ENCODE results near the gene B3GALT6.

The B3GALT6 gene

GRCh38 chr1:1231400-1232207, 433 bp upstream of the B3GALT6 start, which contains the start of gene SDF4:
Gene SDF4 (minus strand): TSS chr1:1232001. CDS start chr1:1228772, 3,229 bp downstream.
- peak; percentile 93 for DNase-seq (ENCODE audit: low read depth in 2 of 2)

GRCh38 chr1:1232796-1233566, 944 bp downstream of the B3GALT6 start:
- DNase-seq (ENCODE audit: low read depth in 2 of 2), result no peak

GRCh38 chr1:1233567-1233892, 1.5 kb downstream of the B3GALT6 start:
- no peak for DNase-seq (ENCODE audit: low read depth in 2 of 2)

- DNase-seq (ENCODE audit: low read depth in 2 of 2), result no peak
These were observed 2.3 kb downstream of the B3GALT6 start for GRCh38 chr1:1234180-1234808.

DNA sequence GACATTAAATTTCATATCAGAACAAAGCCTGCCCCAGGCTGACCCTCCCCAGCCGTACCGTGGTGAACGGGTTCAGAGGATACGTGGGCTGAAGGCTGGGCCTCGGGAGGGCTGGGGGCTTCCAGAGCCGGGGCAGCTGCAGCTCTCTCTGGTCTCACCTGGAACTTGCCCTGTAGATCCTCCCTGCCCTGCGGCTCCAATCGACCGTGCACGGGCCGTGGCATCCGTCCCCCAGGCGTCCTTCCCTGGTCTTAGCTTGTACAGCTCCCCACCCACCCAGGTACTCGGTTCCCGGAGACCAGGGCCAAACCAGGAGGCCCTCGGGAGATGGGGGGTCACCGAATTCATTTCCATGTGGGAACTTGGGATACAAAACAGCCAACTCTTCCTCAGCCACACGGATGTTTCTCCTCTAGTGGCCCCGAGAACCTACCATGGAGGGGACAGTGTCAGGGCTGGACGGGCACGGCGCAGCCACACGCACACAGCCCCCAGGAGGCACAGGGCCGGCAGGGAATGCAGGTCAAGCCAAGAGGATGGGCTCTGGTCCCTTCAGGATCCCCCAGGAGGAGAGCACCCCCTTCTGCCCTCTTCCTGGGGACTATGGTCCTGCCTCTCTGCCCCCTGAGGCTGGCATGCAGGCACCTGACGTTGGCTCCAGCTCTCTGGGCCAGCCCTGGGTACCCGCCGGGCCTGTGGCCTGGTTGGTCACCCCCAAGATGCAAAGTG, 3.1 kb downstream of the B3GALT6 start:
- DNase-seq (ENCODE audit: low read depth in 2 of 2), result no peak

GRCh38 chr1:1236176-1236763, 4.2 kb downstream of the B3GALT6 start:
- no peak for DNase-seq (ENCODE audit: low read depth in 2 of 2)

DNA sequence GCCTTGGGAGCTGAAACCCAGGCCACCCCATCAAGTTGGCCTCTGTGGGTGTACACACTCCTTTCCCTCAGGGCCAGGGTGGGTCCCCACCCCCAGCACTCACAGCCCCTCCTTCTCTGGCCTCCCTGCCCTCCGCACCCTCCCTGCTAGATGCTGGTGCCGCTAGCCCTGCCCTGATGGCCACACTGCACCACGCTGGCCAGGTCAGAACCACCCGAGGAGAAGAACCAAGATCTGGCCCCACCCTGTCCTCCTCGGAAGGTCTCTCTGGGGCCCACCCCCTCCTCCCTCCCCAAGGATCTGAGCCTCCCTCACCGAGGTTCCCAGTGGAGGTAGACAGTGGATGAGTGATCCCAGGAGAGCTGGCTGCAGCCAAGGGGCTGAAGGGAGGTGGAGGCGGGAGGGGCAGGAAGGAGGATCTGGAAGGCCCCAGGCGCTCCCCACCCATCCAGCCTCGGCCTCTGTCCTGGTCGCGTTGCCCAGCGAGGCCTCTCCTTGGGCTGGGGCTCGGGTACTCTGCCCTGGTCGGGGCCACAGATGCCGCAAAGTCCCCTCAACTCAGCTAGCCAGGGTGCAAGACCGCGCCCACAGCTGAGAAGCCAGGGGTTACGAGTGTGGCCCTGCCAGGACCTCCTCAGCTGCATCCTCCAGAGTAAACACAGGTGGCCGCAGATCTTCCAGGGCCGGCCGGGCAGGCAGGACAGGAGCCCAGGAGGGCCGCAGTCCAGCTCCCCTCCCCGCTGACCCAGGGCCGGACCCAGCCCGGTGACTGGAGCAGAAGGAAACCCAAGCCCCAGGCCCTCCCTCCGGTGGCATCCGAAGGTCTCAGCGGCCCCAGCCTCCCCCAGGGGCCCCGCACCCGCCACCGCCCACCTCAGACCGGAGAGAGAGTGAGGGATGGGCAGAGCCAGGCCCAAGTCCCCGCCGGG, 5.2 kb downstream of the B3GALT6 start:
- DNase-seq (ENCODE audit: low read depth in 2 of 2), result no peak

DNA sequence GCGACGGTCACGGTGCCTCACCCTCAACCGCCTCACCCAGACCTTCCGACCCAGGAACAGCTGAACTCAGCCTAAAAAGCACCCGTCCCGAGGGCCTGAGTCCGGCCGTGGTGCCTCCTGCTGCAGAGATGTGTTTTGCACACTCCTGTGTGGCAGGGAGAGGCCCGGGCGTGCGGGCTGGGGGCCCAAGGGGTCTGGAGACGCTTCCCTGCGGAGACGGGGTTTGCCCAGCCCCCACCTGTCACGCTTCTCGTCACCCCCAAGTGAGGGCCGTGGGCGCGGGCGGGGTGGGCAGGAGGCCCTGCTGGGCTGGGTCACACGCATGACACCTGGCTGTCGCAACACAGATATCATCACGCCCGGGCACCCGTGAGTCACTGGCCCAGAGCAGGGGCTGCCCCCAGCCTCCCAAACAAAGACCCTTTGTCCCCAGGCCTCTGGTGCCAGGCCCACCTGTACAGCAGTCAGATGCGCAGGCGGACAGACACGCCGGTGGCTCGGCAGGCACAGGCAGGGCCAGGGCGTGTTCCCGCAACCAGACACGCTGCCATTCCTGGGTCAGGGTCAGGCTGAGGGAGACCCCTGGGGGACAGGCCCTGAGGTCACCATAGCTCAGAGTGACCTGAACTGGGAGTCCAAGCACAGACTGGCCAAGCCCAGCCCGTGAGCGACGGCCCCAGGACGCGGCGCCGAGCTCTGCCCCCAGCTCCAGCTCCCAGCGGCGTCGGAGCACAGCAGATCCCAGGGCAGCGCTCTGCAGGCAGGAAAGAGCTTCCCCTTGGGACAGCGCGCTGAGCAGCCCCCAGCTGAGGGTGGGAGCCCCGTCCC, 6.1 kb downstream of the B3GALT6 start:
- DNase-seq (ENCODE audit: low read depth in 2 of 2), result no peak

DNA sequence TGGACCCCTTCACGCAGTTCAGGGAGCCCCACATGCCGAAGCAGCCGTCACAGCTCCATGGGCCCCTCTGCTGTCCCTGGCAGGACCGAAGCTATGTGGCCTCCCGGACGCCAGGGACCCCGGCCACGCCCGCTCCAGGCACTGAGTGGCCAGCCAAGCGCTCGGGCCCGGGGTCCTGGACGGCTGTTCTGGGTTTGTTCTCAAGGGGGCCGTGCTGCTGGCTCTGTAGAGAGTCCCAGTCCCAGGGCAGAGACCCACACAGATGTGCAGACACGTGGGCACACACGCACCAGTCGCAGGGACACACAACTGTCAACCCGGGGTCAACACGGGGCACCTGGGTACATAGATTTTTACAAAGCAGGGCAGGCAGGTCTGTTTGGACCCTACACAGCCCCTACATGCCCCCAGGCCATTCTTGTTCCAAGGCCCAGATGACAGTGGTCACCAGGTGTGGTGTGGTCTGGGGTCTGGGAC, 6.7 kb downstream of the B3GALT6 start:
- no peak for DNase-seq (ENCODE audit: low read depth in 2 of 2)

- DNase-seq (ENCODE audit: low read depth in 2 of 2), result no peak
These were observed 7.2 kb downstream of the B3GALT6 start for GRCh38 chr1:1239227-1239613.

GRCh38 chr1:1239614-1240347, 7.7 kb downstream of the B3GALT6 start:
- no peak for DNase-seq (ENCODE audit: low read depth in 2 of 2)

GRCh38 chr1:1240348-1240732, 8.3 kb downstream of the B3GALT6 start:
- DNase-seq (ENCODE audit: low read depth in 2 of 2), result no peak

GRCh38 chr1:1240822-1241587, 9.0 kb downstream of the B3GALT6 start:
- no peak for DNase-seq (ENCODE audit: low read depth in 2 of 2)

DNA sequence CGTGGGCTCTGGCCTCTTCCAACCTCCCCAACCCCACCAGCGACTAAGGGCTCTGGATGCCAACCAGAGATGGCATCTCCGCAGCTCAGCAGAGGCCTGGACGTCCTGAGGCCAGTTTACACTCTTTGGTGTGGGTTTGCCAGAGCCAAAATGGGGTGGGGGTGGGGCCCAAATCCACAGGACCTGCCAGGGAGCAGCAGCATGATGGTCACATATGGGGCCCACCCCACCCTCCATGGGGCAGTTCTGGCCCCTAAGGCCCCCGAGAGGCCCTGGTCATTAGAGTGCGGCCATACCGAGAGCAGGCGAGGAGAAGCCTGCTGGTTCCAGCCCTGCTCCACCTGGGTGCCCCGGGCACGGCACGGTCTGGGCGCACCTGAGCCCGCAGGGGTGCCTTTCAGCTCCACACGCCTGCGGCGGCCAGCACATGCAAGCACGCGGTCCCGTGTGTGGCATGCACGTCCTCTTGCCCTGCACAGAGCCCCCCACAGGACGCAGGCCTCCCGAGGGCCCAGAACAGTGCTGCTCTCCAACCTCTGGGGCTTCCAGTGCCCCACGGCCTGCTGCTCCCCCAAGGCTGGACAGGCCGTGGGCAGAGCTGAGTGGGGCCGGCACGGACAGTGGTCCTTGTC, 9.7 kb downstream of the B3GALT6 start:
- no peak for DNase-seq (ENCODE audit: low read depth in 2 of 2)

DNA sequence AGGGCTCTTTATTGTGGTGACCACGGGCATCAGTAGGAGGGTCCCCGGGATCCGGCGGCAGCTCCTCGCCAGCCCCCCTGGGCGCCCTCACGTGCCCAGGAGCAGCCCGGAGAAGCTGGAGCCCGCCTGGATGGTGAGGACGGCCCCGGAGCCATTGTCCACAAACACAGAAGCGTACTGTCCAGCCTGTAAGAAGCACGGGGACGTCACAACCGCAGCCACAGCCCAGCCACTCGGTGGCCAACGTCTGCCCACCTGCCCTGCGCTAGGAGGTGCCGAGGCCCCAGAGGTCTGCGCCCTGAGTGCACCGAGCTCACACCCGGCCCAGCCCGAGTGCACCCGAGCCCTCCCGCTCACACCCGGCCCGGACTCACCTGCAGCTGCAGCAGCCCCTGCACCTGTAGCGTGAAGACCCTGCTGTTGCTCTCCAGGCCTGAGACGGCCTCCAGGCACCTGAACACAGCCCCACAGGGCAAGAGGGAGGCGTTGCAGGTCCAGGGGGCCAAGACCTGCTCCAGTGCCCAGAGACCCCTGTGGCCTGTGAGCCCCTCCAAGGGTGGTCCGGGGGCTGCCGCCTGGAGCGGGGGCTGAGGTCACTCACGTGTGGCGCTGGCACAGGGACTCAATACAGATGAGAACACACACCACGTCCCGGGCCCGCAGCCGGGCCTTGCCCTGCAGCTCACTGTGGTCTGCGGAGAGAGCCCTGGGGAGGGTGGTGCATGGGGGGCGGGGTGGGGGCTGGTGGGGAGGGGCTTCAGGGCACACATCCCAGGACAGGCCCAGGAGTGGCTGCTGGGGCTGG, 10.6 kb downstream of the B3GALT6 start:
- DNase-seq (ENCODE audit: low read depth in 2 of 2), result no peak

GRCh38 chr1:1243266-1243660, 11.2 kb downstream of the B3GALT6 start:
- DNase-seq (ENCODE audit: low read depth in 2 of 2), result no peak

DNA sequence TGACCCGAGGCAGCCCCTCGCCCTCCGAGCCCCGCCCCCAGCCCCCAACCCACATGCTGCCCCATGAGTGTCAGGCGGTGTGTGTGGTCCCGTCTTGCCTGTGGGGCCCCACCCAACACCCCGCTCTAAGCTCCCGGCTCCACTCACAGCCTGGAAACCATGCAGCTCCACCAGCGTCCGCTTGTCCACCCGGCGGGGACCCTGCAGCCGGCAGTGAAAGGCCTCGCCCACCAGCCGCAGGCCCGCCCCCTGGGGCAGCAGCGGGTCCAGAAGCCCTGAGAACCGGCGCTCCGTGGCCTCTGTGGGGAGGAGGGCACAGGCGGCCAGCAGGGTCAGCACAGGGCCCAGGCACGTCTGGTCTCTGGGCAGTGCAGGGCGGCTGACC, 11.8 kb downstream of the B3GALT6 start:
- no peak for DNase-seq (ENCODE audit: low read depth in 2 of 2)

Data from stimulated activated CD4-positive, alpha-beta T cell treated with anti-CD3 and anti-CD28 coated beads, Interleukin-12 subunit alpha, Interleukin-12 subunit beta, amount 100 ng/mL, for 24 hours (primary cell).